HL-60/S4 treated with retinoic acid at 250 ng/mL for 4 days and 3 days (cell line): ENCODE measurements around the gene ACTR3C.
"Not testable (repeated sequence)": the region's sequence is repeated elsewhere in the genome, so short reads cannot be mapped to it uniquely, and the experiment has no call there.

Source experiments
- in situ Hi-C: fragments of 300-500 bp; cut with MboI; formaldehyde crosslinking; loops from 2 replicates; pipeline ENCODE4 v1.7.0; 2022; ENCODE audit warnings: low sequenced_read_pairs

Gene ACTR3C

DNA sequence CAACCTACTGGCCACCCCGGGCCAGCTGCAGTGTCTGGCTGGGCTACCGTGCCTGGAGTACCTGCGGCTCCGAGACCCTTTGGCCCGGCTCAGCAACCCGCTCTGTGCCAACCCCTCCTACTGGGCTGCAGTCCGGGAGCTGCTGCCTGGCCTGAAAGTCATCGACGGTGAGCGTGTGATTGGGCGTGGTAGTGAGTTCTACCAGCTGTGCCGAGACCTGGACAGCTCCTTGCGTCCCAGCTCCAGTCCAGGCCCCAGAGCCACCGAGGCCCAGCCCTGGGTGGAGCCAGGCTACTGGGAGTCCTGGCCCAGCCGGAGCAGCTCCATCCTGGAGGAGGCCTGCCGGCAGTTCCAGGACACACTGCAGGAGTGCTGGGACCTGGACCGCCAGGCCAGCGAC is 13.8 kb upstream of the ACTR3C start:
- in situ Hi-C loops: no loop called here

GRCh38 chr7:150336746-150337145 is 13.4 kb upstream of the ACTR3C start:
- in situ Hi-C loops: no loop called here

DNA sequence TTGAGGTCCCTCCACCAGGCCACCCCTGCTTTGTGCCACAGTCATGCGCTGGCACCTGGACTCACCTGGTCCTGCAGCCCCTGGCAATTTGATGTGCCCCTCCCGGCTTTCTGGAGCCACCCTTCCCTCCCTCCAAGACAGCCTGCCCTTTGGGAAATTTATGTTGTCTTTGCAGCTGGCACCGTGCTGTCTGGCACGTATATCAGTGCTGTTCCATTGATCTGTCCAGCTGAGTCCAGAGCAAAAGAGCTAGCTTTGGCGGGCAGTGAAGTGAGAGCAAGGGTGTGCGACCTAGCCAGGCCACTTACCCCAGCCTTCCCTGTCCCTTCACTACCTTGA is 12.4 kb upstream of the ACTR3C start:
- in situ Hi-C loops: no loop called here

GRCh38 chr7:150335108-150335773 is 11.9 kb upstream of the ACTR3C start:
- in situ Hi-C loops: no loop called here

GRCh38 chr7:150334108-150334507 is 10.8 kb upstream of the ACTR3C start:
- in situ Hi-C loops: no loop called here

DNA sequence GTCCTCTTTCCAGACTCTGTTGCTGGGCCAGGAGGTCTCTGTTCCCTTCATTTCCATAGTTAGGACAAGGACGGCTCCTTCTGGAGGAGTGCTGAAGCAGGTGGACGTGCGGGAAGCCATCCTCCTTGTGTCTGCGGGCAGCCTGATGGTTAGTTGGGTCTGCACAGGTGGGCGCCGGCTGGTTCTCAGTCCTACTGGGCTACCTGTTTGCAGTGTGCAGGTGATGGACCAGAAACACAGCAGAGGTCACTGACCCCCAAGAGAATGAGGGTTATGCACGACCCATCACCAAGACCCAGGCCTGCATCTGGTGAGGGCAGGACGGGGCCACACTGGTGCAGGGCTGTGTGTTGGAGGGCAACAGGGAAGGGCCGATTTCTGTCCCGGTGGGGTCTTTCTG is 10.3 kb upstream of the ACTR3C start:
- in situ Hi-C loops: no loop called here

GRCh38 chr7:150332852-150333635 is 9.7 kb upstream of the ACTR3C start:
- in situ Hi-C loops: no loop called here

DNA sequence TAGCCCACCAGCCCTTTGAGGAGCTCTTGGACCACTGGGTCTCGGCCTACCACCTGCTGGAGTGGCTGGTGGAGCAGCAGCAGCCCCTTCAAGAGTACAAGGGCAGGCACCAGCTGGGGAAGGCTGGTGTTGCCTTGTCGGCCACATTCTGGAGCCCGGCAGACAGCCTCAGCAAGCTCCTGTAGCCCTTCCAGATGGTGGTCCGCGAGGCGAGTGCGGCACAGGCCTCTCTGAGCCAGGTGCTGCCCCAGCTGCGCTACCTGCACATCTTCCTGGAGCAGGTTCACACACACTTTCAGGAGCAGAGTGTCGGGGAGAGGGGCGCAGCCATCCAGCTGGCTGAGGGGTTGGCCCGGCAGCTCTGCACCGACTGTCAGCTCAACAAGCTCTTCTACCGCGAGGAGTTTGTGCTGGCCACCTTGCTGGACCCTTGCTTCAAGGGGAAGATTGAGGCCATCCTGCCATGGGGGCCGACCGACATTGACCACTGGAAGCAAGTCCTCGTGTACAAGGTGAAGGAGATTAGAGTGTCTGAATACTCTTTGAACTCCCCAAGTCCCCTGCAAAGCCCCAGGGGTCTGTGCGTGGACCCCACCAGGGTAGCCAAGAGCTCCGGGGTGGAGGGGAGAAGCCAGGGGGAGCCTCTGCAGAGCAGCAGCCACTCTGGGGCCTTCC is 7.0 kb upstream of the ACTR3C start:
- in situ Hi-C loops: no loop called here

DNA sequence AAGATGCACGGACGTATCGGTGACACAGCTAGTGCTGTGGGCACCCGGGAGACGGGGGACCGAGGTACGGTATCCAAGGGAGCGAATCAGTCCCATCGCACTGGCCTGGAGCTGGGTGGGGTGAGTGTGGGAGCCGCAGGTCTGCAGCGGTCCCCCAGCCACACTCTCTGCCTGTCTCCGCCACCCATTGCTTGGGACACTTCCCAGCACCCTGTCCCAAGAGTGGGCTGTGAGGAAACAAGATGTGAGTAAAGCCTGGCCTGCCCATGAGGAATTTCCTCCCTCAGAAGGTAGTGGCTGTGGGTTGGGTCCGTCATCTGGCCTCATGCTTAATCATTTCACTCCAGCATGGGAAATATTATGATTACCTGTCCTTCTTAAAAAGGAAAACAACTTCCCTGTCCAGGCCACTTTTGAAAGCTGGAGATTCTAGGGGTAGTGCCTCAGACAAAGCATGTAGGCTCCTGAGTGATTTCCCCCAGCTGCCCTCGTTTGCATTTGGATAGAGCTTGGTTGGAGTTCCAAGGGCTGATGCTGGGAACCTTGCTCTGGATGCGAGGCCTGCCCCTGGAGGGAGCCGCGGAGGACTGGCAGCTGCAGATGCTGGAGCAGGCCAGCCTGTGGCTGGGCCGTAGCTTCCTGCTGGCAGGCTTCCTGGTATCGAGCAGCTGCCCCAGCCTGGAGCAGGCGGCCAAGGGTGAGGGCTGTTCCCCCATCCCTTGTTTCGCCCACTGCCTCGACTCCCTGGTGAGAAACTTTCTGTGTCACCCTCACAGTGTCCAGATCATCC is 6.2 kb upstream of the ACTR3C start:
- in situ Hi-C loops: no loop called here

DNA sequence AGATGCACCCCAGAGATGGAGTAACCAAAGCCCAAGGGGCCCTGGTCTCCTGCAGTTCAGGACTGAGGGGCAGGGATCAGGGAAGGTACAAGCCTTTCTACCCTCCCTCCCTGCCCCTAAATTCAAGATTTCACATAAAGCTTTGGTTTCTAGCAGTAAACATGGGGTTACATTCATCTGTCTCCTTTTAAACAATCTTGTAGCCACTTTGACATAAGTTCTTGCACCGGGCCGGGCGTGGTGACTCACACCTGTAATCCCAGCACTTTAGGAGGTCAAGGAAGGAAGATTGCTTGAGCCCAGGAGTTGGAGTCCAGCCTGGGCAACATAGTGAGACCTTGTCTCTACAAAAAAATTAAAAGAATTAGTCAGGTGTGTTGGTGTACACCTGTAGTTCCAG is 4.0 kb upstream of the ACTR3C start:
- in situ Hi-C loops: no loop called here

- in situ Hi-C loops: no loop called here
These were observed 3.4 kb upstream of the ACTR3C start for GRCh38 chr7:150326657-150327268.

GRCh38 chr7:150325901-150326300 is 2.6 kb upstream of the ACTR3C start:
- in situ Hi-C loops: no loop called here

GRCh38 chr7:150325110-150325611 is 1.8 kb upstream of the ACTR3C start:
- in situ Hi-C loops: no loop called here

- in situ Hi-C loops: no loop called here
These were observed 1.1 kb upstream of the ACTR3C start for GRCh38 chr7:150324373-150324961.

DNA sequence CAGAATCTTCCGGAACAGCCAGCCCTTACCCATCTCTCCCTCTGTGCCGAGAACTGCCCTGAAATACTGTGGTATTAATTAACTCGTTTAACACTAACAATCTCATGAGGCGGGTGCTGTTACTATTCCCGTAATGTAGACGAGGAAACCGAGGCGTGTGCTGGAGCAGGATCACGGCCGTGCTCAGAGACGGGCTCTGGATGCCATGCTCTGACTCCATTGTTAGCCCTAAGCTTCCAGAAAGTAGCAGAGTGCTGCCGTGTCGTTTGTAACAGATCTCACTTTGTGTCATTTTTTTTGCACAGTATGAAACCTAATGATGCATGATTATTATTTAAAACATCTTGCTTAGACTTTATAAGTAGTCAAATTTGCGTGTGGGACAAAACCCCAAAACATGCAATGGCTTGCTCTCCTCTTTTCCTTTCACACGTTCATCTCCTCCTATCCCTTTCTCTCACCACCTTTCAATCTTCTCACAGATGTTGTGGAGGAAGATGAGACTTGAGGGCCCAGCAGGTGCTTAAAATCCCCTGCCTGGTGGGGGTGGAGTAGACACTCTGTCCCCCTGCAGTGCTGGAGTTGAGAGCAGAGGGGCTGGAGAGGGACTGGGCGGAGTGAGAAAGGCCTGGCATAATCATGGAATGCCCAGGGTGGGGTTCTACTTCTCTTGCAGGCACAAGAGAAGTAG is 482 bp upstream of the ACTR3C start:
- in situ Hi-C loops: no loop called here

- in situ Hi-C loops: no loop called here
These were observed 1.1 kb downstream of the ACTR3C start for GRCh38 chr7:150322114-150322832.

GRCh38 chr7:150321788-150322113 is 1.6 kb downstream of the ACTR3C start:
- in situ Hi-C loops: no loop called here

GRCh38 chr7:150317748-150318444 is 5.4 kb downstream of the ACTR3C start:
- in situ Hi-C loops: no loop called here

GRCh38 chr7:150316987-150317386 is 6.4 kb downstream of the ACTR3C start:
- in situ Hi-C loops: not testable (repeated sequence)
